ENCODE results near the gene B4GALT4. TPM values are rescaled to one million over a fixed set of nuclear protein-coding genes. Genes with fewer than 3 reads are reported as not detected.

The B4GALT4 gene
- total RNA-seq, 6 experiments from 2014 or later, result 47.2 to 53.5 (median 52.5) TPM

GRCh38 chr3:119211193-119211592, 29.5 kb downstream of the B4GALT4 start:
- Mint-ChIP-seq H3K9me3 (no peaks in the 10 kb centered on the region), H3K27ac (no peak overlapping the region), H3K4me1 (ENCODE audit: low read depth) (peaks cover 7% of the 10 kb centered on the region; the same call in 1 of the 2 replicates), H3K4me3 (no peak overlapping the region), H3K27me3 (ENCODE audit: insufficient read depth) (no peaks in the 10 kb centered on the region), H3K36me3 (ENCODE audit: low read depth) (peaks cover 49% of the 10 kb centered on the region)
- no peak for DNase-seq
- no peak for TF ChIP-seq CTCF (IDR thresholded peaks at IDR 0.05)

GRCh38 chr3:119207512-119207875, 33.2 kb downstream of the B4GALT4 start:
- Mint-ChIP-seq H3K36me3 (ENCODE audit: low read depth) (peaks cover 28% of the 10 kb centered on the region), H3K9me3 (no peaks in the 10 kb centered on the region; the same call in 1 of the 2 replicates), H3K4me3 (no peak overlapping the region), H3K27ac (no peak overlapping the region), H3K27me3 (ENCODE audit: insufficient read depth) (no peaks in the 10 kb centered on the region), H3K4me1 (ENCODE audit: low read depth) (peaks cover 16% of the 10 kb centered on the region; the same call in 1 of the 2 replicates)
- no peak for DNase-seq
- TF ChIP-seq CTCF (IDR thresholded peaks at IDR 0.05), result no peak

GRCh38 chr3:119206611-119207511, 33.8 kb downstream of the B4GALT4 start:
- Mint-ChIP-seq H3K4me3 (no peak overlapping the region), H3K9me3 (no peaks in the 10 kb centered on the region; the same call in 1 of the 2 replicates), H3K27ac (peak overlapping the region; percentile 9; the same call in 1 of the 2 replicates), H3K4me1 (ENCODE audit: low read depth) (peaks cover 16% of the 10 kb centered on the region; the same call in 1 of the 2 replicates), H3K36me3 (ENCODE audit: low read depth) (peaks cover 23% of the 10 kb centered on the region), H3K27me3 (ENCODE audit: insufficient read depth) (no peaks in the 10 kb centered on the region)
- TF ChIP-seq CTCF (IDR thresholded peaks at IDR 0.05), result peak; percentile 21
- no peak for DNase-seq

GRCh38 chr3:119205685-119206084, 35.0 kb downstream of the B4GALT4 start:
- Mint-ChIP-seq H3K4me3 (no peak overlapping the region), H3K27me3 (ENCODE audit: insufficient read depth) (no peaks in the 10 kb centered on the region), H3K9me3 (no peaks in the 10 kb centered on the region; the same call in 1 of the 2 replicates), H3K27ac (no peak overlapping the region), H3K4me1 (ENCODE audit: low read depth) (peaks cover 16% of the 10 kb centered on the region; the same call in 1 of the 2 replicates), H3K36me3 (ENCODE audit: low read depth) (peaks cover 16% of the 10 kb centered on the region; the same call in 1 of the 2 replicates)
- no peak for TF ChIP-seq CTCF (IDR thresholded peaks at IDR 0.05)
- no peak for DNase-seq

GRCh38 chr3:119205209-119205608, 35.5 kb downstream of the B4GALT4 start:
- no peak for TF ChIP-seq CTCF (IDR thresholded peaks at IDR 0.05)
- Mint-ChIP-seq H3K9me3 (no peaks in the 10 kb centered on the region; the same call in 1 of the 2 replicates), H3K4me1 (ENCODE audit: low read depth) (peaks cover 16% of the 10 kb centered on the region; the same call in 1 of the 2 replicates), H3K36me3 (ENCODE audit: low read depth) (peaks cover 16% of the 10 kb centered on the region; the same call in 1 of the 2 replicates), H3K27ac (no peak overlapping the region), H3K4me3 (no peak overlapping the region), H3K27me3 (ENCODE audit: insufficient read depth) (no peaks in the 10 kb centered on the region)
- no peak for DNase-seq
